GM19023 (cell line): ENCODE data around the gene PRRC2C.
"Not testable (repeated sequence)": the region's sequence is repeated elsewhere in the genome, so short reads cannot be mapped to it uniquely, and the experiment has no call there.

Experiments used
- ATAC-seq: cut with Tn5 transposase; IDR thresholded peaks from one replicate; pipeline ENCODE4 v1.9.1; 2021; ENCODE audit warnings: mild to moderate bottlenecking, moderate library complexity; ENCODE audit not compliant: unreplicated experiment

Gene PRRC2C

DNA sequence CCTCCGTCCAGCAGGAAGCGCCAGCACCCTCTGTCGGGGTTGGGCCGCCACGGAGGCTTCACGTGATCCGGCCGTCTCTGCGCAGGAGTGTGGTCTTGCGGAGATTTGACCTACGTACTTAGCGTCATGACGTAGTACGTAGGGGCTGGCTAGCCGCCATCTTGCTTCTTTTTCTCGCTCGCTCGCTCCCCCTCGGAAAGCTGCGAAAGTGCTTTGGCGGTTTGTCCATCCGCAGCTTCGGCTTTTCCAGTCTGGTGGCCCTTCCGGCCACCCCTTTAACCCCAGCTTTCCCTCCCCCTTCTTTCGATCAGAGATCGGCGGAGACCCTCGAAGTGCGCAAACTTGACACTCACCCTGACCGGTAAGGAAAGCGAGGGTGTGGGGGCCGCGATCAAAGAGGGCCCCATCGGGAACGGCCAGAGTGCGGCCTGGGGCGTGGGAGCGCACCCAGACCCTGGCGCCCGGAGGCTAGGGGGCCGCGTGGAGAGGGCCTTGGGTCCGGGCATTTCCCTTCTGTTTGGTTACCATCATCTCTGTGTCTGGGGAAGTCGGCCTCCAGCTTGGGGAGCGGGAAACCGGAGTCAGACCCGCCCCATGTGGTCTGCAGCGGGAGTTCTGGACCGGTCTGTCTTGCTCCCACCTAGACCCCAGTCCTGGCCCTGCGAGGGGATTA lies at the start of gene PRRC2C:
TSS of gene PRRC2C (plus strand) at position 156 of the 673 bp plus-strand sequence. CDS start 26,559 bp downstream, outside the sequence.
- ATAC-seq = peak; percentile 96

DNA sequence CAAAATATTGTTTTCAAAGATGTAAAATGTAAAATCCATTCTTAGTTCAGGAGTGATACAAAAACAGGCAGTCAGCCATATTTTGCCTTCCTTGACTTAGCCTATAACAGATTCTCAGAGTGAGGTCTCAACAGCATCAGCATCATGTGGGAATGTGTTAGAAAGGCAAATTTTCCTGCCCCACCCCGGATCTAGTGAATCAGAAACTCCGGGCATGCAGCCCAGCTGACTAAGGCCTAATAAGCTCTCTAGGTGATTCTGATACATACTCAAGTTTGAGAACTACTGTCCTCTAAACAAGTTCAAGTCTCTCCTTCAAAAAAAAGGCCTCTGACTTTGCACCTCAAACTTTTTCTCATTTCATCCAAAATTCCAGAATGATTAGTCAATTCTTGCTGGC lies 46.9 kb upstream of the PRRC2C start:
- ATAC-seq = no peak

DNA sequence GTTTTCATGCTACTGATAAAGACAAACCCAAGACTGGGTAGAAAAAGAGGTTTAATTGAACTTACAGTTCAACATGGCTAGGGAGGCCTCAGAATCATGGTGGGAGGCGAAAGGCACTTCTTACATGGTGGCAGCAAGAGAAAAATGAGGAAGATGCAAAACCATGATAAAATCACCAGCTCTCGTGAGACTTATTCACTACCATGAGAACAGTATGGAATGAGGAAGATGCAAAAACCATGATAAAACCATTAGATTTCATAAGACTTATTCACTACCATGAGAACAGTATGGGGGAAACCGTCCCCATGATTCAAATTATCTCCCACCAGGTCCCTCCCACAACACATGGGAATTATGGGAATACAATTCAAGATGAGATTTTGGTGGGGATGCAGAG lies 45.1 kb upstream of the PRRC2C start:
- not testable (repeated sequence) for ATAC-seq

DNA sequence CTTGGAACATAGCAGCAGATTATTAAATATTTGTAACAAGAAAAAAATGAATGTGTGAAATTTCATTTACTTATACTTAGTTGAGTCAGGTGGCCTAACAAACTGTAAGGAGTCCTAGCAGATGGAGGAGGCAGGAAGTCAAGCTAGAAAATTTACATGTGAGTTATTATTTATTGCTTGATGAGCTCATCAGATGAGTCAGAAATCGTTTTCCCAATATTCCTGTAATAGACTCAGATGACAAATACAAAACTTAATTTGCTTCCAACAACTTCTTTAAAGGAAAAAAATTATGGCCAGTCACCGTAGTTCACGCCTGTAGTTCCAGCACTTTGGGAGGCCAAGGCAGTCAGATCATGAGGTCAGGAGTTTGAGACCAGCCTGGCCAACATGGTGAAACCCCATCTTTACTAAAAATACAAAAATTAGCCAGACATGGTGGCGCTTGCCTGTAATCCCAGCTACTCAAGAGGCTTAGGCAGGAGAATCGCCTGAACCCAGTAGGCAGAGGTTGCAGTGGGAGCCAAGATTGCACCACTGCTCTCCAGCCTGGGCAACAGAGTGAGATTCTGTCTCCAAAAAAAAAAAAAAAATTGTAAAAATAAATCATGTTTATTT lies 43.9 kb upstream of the PRRC2C start:
- ATAC-seq = not testable (repeated sequence)

DNA sequence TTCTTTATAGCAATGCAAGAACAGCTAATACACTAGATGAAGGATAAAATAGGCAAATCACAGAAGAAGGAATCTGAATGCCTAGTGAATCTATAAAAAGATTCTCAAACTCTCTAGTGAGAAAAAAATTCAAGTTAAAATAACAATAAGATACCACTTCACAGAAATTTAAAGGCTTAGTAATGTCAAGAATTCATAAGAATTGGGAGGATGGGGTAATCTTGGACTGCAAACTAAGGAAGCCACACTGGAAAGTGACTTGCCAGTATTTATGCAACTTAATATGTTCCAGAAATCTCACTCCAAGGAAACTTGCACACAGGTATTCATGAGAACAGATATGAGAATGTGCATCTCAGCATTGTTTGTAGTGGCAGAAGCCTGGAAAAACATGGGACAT lies 38.9 kb upstream of the PRRC2C start:
- ATAC-seq = no peak

DNA sequence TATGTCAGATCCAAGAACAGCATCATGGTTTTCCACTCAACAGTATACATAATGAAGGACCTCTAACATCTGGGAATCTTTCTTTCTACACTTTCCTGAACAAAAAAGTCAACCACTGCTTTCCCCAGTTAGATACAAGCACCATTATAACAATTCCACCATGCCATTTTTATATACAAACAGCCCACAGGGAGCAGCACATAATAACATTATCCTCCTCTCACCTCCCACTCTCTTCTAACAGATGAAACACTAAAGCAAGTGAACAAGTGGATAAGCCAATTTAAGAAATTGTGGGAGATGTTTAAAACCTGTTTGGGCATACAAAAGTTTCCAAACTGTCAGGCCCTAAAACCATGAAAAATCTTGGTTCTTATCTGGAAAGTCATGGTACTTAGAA lies 29.4 kb upstream of the PRRC2C start:
- no peak for ATAC-seq

DNA sequence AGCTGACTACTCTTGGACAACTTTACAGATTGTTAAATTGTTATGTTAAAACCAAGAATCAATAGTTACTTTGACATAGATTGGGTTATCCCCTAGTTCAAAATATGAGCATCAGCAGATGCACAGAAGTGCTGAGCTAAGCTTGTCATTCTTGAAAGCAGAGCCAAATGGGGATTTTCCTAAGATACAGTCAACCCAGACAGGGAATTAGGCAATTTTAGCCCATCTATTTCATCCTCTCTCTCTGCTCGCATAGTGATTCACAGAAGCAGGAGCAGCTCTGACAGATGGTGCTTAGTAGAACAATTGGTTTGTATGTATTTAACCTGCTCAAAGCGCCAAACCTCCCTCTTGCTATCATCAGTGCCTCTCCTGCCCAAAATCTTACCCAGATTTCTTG lies 27.9 kb upstream of the PRRC2C start:
- ATAC-seq = no peak

DNA sequence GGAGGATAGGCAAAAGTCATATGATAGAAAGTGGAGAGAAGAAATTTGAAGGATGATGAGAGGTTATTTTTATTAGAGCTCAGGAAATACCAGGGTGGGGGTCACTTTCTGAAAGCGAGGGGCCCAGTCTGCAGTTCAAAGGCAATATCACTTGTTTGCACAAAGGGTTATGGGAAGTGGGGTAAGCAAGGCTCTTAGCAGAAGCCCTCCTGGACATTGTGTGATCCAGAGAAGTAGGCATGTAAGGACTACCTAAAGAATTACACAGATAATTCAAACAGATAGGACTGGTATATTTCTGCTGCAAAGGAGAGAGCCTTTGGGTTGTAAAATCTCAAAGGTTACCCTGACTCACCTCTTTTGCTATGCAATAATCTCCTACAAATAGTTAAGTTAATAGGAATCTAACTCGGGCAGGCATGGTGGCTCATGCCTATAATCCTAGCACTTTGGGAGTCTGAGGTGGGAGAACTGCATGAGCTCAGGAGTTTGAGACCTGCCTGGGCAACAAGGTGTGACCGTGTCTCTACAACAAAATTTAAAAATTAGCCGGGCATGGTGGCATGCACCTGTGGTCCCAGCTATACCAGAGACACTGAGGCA lies 25.2 kb upstream of the PRRC2C start:
- no peak for ATAC-seq

DNA sequence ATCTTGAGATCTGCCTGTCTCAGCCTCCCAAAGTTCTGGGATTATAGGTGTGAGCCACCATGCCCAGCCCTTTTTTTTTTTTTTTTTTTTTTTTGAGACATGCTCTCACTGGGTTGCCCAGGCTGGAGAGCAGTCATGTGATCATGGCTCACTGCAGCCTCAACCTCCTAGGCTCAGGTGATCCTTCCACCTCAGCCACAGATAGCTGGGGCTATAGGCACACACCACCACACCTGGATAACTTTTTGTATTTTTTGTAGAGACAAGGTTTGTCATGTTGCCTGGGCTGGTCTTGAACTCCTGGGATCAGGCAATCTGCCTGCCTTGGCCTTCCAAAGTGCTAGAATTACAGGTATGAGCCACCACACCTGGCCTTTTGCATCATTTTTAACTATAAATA lies 17.7 kb upstream of the PRRC2C start:
- ATAC-seq = no peak

DNA sequence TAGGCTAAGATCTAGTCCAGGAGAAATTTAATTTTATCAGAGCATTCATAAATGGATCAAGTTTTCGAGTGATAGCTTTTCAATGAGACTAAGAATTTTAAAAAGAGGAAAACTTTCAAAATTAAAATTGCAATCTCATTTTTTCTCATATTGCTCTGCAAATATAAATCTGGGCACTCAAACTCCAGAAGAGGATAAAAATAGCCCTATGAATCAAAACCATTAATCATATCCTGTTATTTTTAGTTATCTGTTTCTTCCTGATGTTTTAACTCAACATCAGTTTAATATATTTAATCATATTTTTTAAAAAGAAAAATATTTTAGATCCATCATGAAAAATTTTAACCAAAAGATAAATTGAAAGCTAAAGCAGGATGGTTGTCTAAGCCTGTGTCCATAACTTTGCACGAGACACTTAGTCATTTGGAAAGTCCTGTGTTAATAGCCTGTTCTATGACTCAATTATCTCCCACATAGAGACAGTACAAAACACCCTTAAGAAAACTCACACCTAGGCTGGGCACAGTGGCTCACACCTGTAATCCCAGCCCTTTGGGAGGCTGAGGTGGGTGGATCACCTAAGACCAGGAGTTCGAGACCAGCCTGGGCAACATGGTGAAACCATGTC lies 17.1 kb upstream of the PRRC2C start:
- peak; percentile 53 for ATAC-seq

DNA sequence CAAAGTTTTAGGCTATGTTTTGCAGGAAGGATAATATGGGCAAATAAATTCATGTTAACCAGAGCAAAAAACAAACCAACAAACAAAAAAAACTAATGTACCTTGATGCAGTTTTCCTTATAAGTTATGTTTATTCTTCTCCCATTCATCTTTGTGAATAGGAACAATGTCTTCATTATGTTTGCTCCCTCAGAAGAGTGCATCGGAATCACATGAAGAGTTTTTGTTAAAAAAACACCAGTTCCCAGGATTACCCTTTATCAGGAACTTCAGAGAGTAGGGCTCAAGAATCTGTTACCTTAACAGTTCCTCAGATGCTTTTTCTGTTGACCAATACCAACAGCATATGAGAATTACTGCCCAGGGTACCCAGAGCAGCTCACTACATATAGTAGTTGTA lies 14.6 kb upstream of the PRRC2C start:
- ATAC-seq = no peak

DNA sequence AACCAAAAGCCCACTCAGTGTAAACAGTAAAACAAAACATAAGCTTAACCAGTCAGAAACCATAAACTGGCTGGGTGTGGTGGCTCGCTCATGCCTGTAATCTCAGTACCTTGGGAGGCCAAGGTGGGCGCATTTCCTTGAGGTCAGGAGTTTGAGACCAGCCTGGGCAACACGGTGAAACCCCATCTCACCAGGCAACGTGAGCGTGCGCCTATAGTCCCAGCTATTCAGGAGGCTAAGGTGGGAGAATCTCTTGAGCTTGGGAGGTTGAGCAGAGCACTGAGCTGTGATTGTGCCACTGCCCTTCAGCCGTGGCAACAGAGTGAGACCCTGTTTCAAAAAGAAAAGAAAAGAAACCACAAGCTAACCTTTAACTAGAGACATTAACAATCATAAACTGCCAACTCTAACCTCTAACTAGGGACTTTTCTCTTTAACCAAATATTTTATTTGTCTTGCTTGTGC lies 13.1 kb upstream of the PRRC2C start:
- ATAC-seq = peak; percentile 56

DNA sequence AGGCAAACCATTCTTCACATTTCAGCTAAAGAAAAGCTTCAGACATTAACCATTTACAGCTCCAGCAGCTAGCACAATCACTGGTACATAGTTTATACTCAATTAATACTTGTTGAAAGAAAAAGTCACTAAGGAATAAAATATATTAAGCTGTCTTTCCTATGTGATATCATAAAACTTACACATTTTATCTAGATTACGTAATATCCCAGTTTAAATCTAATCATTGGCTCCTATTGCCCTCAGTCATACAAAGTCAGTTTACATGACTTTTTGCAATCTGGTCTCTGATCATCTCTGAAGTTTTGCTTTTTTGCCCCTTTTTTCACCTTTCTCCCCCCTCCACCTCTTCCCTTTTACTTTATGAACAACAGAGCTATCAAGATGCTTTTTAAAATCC lies 8.5 kb upstream of the PRRC2C start:
- no peak for ATAC-seq

DNA sequence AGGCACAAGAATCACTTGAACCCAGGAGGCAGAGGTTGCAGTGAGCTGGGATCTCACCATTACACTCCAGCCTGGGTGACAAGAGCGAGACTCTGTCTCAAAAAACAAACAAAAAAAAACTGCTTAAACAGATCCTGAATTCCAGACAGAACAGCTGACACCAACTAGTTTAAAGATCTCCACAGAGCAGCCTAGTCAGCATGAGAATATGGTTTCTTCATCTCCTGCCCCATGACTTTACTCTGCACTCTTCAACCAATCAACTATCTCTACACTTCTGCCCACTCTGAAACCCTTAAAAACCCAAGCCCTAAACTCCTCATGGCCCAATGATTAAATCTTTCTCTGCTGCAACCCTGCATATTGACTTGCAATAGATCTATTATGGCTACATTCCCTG lies 7.5 kb upstream of the PRRC2C start:
- ATAC-seq = no peak

DNA sequence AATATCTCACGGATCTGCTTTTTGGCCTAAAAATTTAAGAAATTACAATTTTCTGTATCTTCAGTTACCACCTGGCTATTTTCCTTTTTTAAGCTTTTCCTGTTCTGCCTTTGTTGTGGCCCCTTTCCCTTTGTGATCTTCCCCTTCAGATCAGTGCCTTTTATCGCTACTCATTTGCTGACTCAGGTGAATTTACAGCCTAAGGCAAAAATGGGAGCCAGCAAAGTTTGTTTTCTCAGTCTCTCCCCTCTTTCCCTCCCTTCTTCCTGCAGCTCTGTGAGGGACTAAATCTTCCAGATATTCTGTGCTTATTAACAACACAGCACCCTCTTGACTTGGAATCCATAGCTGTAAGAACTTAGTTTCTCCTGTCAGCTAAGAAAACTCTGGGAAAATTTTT lies 5.3 kb upstream of the PRRC2C start:
- no peak for ATAC-seq

DNA sequence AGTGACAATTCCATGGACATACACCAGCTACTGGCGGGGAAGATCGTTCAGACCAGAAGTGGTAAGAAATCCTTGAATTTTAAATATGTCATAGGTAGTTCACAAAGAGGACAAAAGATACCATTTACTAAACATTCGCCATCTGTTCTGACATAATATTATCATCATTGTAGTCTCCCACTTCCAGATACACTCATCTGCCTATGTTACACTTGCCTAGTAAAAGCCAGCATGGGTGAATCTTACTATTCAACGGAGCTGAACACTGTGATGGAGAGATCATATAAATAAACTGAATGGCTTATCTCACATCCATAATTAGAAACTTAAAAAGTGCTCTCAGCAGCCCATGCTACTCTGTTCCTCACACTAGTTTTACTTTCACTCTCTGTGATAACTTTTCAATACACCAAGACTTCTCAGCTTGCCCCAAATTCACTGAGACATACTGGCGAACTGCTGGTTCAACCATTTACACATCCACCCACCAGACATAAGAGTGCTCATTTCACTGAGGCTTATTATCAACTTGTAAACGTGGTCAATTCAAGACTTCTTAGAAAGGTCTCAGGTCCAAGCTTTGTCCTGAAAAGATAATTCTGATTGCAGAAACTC lies 463 bp upstream of the PRRC2C start:
- ATAC-seq = peak; percentile 53

DNA sequence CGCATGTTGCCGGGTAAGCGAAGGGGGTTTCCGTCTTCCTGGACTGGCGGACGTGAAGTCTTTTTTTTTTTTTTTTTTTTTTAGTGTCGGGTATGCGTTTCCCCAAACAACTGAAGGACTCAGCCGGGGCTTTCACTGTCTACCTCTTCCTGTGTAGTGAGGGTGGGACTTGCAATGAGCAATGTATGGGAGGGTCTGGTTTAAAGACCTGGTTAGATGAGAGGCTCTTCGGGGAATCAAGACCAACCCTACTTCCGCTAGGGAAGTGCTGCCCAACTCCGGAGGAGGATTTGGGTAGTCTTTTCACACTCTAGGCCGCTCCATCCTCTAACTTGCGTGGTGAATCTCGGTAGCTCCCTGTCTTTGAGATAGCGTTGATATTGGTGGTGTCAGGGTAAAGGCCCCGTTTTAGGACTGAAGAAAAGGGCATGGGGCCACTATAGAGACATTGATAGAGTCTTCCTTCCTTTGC lies 754 bp downstream of the PRRC2C start:
- ATAC-seq = peak; percentile 33

DNA sequence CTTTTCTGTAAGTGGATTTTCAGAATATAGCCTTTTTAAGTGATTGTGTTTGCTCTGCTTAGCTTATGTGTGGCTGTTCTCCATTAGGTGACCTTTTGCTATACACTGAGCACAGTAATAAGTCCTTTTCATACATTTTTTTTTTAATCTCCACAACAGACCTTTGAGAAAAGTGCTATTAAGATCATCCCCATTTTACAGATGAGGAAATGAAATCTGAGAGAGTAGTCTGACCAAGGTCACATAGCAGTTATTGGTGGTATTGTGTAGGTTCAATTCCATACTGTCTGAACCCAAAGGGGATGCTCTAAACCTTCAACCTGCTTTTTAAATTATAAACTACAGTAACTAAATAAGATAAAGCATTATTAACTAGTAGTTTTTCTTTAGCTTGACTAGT lies 1.7 kb downstream of the PRRC2C start:
- ATAC-seq = no peak

DNA sequence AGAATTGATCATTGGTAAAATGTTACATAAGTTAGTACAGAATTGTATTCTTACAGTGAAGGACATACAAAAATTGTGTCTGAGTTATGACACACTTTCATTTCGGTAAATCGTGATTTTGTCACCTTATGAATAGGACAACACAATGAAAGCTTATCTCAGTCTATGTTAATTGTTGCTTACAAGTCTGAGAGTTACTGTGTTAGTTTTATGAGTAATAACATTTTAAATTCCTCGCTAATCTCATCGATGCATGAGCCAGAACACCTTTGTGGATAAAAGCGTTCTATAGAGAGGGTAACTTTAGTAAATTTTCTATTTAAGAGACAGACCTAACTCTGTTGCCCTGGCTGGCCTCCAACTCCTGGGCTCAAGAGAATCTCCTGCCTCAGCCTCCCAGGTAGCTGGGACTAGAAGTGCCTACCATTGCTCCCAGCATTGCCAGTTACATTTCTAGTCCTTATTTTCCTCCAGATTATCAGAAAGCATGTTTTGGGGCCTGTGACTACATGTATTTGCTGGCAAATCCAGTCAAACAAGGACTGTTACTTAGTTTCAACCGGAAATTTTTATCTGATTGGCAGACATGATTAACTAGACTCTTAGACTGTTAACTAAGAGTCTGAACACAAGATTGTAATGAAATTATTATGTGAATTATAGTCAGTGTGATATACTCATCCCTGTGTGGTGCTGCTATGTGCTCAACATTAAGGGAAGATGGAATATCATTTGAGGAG lies 3.0 kb downstream of the PRRC2C start:
- no peak for ATAC-seq

DNA sequence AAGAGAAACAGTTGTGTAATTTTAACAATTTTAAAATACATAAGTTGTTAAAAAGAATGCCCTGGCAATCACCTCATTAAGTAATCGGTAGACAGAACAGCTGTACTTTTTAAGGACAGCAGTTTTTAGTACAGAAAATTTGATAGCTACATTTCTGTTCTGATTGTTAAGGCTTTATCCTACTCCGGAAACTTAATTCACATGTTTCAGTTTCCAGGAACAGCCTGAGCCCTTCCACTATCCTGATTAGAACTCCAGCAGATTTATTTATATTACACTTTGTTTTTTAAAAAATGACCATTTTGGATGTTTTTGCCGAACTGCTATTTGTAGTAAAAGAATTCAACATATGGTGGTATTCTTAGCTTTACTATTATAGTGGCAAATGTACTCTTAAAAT lies 8.7 kb downstream of the PRRC2C start:
- no peak for ATAC-seq

DNA sequence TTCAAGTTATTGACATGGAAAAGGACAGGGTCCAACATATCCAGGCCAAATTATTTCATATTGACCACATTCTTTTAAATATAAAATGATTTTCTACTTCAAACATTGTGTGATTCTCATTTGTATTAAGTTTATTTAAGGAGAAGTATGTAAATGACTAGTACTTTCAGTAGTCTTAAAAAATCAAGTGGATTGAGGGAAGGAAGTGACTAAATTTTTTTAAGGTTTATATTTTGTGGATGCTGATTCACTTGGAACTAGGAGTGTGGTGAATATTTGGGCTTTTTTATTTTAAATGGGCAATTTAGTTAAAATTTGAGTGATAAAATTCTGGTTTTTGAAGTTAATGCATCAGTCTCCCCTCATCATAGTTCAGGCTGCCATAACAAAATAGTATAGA lies 10.1 kb downstream of the PRRC2C start:
- ATAC-seq = no peak
